ENCODE measurements around the gene TTC7B.

The TTC7B gene

DNA sequence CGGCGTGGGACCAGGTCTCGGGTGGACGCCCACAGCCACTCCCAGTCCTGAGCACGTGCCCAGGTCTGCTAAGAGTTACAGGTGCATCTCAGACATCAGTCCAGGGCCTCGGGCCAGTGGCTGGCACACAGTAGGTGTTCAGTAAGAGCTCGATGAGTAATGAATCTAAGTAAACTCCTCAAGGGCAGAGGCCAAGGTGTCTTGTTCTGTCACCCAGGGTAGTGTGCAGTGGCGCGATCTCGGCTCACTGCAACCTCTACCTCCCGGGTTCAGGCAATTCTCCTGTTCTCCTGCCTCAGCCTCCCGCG lies 11.2 kb downstream of the TTC7B start:
- no peak for DNase-seq

DNA sequence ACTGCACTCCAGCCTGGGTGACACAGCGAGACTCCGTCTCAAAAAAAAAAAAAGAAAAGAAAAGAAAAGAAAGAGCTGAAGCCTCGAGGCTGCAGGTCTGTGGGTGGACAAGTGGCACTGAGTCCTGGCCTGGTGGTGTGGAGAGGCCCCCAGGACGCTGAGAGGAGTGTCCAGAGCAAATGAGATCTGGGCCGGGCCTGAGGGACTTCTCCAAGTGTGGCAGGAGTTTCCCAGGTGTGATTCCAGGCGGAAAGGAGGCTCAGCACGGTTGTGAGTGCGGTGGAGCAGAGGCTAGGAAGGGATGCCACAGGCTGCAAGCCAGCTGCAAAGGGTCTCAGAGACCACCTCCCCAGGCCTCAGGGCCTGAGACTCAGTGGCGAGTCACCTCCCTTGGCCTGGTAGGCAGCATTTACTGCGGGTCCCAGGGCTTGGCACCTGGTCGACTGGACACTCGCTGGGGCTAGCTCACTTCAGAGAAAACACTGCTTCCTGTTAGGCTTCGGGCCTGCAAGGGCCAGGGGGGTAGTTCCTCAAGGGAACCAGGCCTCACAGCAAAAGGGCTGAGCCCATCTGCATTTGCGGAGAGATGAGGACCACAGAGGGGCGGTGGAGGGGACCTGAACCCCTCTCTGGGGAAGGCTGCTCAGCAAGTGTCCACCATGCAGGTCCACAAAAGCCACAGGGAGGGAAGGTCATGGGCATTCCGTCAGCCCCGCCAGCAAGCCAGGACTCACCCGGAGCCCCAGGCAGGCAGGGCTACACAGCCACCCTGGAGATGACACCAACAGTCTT lies 11.7 kb downstream of the TTC7B start:
- DNase-seq, result no peak

DNA sequence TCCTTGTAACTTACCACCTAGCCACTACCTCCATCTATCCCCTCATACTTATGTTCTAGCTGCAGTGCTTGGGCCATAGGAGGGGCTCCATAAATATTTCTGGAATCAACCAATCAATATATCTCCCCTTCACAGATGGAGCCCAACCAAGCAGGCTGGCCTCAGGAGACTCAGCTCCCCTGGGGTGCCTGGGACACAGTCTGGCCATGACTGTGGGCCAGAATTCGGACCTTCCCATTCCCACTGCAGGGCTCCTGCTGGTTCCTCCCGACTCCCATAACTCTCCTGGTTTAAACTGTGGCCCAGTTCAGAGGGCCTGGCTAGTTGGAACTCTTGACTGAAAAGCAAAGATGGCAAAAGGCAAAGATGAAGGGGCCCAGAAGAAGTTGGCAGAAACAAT lies 13.0 kb downstream of the TTC7B start:
- no peak for DNase-seq

DNA sequence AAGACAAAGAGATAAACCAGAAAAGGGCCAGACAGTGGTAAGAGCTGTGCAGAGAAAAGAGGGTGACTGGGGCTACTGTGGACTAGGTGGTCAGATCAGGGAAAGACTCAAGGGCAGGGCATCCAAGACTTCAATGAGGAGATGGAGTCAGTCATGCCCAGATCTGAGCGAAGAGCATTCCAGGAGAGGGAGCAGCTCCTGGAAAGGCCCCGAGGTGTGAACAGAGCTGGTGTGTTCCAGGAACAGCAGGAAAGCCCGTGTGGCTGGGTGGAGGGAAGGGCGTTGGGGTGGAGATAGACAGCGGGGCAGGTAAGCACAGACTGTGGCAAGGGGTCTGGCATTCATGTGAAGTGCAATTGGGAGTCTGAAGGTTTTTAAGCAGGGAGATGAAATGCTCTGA lies 16.8 kb downstream of the TTC7B start:
- no peak for DNase-seq

DNA sequence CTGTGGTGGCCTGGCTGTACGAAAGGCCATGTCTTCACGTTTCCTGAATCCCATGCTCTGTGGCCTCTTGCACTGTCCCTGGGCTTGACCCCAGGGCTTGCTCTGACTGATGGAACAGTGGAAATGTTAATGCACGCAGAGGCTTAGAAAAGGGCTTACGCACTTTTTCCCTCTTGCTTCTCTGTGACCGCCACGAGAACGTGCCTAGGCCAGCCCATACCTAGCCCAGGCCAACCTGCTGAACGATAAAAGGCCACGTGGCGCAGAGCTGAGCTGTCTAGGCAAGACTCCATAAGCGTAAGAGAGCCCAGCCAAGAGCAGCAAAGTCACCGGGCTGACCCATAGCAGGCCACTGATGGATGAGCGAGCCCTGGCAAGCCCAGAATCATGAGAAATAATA lies 18.3 kb downstream of the TTC7B start:
- DNase-seq, result no peak

DNA sequence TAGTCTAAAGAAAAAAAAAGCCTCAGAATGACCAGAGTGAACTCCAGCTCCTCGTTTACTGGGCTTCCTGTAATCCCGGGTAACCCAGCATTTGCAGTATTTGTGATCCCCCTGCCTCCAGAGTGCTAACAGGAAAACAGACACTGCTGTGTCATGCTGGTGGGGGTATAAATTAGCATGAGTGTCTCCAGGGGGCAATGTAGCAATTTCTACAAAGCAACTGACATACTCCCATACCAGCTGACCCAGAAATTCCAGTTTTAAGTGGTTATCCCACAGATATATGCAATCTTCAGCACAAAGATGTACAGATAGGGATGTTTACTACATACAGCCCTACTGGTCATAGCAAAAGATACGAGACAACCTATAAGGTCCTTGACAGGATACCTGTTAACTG lies 18.8 kb downstream of the TTC7B start:
- DNase-seq, result no peak

GRCh38 chr14:90796329-90796728 lies 19.9 kb downstream of the TTC7B start:
- no peak for DNase-seq

- DNase-seq, result no peak
Observed at GRCh38 chr14:90795744-90796143, 20.5 kb downstream of the TTC7B start.

GRCh38 chr14:90791486-90791885 lies 24.7 kb downstream of the TTC7B start:
- no peak for DNase-seq

GRCh38 chr14:90788031-90788430 lies 28.2 kb downstream of the TTC7B start:
- DNase-seq, result no peak

DNA sequence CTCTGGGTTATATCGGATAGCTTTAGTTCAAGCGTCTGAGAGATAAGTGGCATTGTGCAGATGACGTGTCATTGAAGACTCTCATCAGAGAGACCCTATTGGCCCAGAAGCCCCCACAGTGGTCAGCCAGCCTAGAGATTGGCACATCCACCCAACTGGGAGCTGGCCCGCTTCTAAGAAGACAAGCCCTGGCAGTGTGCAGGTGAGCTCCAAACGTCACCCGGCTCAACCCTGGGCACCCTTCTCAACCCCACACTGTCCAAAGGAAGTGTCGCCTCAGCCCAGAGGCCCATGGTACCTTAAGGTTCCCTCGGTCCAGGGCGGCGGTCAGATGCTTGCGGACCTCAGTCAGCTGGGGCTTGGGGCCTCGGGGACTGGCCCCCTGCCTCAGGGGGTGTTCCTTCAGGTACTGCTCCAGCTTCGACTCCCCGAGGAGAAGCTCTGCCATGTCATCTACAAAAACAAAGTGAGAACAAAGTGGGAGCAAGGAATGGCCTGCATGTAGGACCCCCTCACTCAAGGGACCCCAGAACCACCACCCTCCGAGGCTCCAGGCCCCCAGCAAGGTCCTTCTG lies 30.3 kb downstream of the TTC7B start:
- no peak for DNase-seq

GRCh38 chr14:90785471-90785870 lies 30.8 kb downstream of the TTC7B start:
- no peak for DNase-seq

GRCh38 chr14:90784621-90785270 lies 31.5 kb downstream of the TTC7B start:
- no peak for DNase-seq

GRCh38 chr14:90783344-90783743 lies 32.9 kb downstream of the TTC7B start:
- no peak for DNase-seq

GRCh38 chr14:90782892-90783291 lies 33.3 kb downstream of the TTC7B start:
- DNase-seq, result no peak

DNA sequence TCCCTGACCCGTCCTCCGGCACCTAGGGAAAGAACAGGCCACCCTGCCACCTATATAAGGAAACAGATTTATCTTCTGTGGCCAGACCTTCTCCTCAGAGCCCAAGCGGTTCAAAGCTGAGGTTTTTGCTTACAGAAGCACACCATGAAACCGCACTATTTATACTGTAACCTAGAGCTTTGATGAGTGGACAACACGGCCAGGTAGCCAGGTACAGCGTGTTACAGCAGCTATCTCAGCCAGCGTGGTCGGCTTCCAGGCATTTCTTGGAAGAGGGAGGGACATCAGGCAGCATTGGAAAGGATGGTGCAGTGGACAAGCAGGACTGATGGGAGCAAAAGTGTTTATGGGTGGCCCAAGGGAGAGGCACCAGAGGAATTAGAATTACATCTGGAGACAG lies 34.4 kb downstream of the TTC7B start:
- no peak for DNase-seq

DNA sequence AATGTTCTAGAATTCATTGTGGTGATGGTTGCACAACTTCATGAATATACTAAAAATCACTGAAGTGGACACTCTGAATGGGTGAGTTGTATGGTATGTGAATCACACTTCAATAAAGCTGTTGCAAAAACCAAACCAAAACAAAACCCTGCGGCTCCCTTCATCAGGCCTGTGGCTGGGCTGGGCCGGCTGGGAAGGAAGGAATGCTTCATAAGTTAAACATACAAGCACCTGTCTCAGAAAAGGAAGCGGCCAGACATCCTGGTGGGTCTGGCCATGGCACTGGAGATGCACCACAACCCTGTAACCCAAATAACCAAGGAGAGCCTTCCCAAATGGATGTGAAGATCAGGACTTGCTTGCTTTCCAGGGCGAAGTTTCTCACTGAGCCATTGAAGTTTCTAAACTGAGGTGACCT lies 34.9 kb downstream of the TTC7B start:
- DNase-seq, result no peak

DNA sequence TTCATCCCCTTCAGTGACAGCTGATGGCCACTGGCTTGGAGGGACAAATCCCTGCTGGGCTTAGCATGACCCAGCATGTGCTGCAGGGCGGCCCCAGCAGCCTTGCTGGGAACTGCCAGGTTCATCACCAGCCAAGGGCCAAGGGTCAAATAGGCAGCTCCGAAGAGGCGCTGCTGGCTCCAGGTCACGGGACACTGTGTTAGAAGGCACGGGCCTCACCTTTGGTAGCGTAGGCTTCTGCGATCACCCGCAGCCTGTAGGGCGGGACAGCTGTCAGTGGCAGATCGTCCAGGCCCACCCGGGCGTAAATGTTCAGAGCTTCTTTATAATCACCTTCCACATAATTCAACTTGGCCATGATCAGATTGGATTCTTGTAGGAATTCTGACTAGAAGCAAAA lies 35.7 kb downstream of the TTC7B start:
- DNase-seq, result no peak

GRCh38 chr14:90778571-90779255 lies 37.5 kb downstream of the TTC7B start:
- DNase-seq, result no peak

DNA sequence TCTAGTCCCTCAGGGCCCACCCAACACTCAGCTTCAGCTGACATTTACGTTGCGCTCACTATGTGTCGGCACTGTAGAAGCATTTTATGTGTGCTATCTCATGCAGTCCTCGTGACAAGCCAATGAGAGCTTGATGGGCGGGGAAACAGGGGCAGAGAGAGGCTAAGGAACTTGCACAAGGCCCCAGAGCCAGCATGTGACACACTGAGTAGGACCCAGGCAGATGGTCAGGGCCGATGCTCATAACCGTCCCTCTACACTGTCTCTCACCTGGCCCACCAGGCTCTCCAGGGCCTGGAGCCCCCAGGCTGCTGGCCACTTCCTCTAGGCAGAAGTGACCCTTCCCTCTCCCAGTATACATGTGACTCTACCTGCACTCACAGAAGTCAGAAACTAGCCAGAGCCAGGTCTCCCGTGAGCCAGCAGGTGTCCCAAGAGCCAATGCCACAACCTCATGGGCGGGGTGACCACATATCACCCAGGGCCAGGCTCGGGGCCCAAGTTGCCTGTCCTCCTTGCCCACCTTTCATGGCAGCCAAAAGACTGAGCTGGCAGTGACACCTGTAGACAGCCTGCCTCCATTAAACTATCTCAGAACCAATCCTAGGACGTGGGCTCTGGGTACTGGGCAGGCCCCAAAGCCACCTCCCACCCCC lies 38.3 kb downstream of the TTC7B start:
- DNase-seq, result no peak

- DNase-seq, result no peak
Observed at GRCh38 chr14:90777358-90777757, 38.9 kb downstream of the TTC7B start.

DNA sequence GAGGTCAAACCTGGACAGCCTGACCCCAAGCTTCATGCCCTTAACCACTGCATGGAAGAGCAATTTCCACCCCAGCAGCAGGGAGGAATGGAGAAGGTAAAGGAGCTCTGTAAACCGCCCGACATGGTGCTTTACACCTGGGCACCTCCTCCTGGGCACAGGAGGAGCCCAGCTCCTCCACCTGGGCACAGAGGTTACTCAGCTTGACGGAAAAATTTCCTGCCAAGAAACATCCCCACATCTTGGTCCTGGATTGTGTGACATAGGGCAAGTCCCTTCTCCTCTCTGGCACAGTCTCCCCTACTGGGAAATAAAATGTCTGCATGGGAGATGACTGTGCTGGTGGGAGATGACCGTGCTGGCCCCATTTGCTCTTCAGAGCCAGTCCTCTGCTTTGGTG lies 40.8 kb downstream of the TTC7B start:
- no peak for DNase-seq

DNA sequence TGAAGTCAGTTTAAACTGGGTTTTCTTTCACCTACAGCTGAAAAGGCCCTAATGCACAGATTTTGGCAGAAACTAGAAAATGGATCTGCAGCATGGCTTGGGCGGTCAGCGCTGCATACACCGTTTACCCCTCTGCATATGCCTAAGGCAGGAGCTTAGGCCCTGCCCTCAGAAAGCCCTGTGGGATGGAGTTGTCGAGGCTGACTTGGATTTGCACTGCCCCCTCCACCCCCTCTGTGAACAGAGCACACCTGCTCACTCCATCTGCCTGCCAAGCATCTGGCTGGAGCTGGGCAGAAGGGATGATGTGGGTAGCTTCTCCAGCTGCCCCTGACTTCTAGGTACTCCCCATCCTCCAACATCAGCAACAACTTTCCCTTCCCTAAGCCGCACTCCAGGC lies 41.9 kb downstream of the TTC7B start:
- DNase-seq, result no peak
